Measurements from ENCODE around the gene GDE1. TPM values are rescaled to one million over a fixed set of nuclear protein-coding genes. Genes with fewer than 3 reads are reported as not detected.

GDE1 gene
- total RNA-seq, 1 experiment from 2014 or later = 48.6 TPM

GRCh38 chr16:19481769-19482168, 40.1 kb downstream of the GDE1 start:
- no peak overlapping the region for H2BK15ac ChIP-seq (ENCODE audit: low read depth, low read length)
- H2BK20ac ChIP-seq (ENCODE audit: low read depth, low read length, poor library complexity, severe bottlenecking) = no peak overlapping the region
- no peaks in the 10 kb centered on the region for H3K79me1 ChIP-seq (ENCODE audit: insufficient read depth, low read depth, low read length, poor library complexity, severe bottlenecking)
- no peak overlapping the region for H3K9ac ChIP-seq (ENCODE audit: extremely low read depth, insufficient read length, low read length)
- no peak overlapping the region for H2AK5ac ChIP-seq (ENCODE audit: insufficient read length, low read length)
- no peak overlapping the region for H3K18ac ChIP-seq (ENCODE audit: insufficient read length, low read depth, low read length)
- Mint-ChIP-seq H3K36me3 (ENCODE audit: insufficient read depth in 1 of 3, low read depth in 3 of 3) (peaks cover 0 to 13% (median 10%) of the 10 kb centered on the region in 3 experiments), H3K27ac (no peak overlapping the region), H3K27me3 (ENCODE audit: low read depth) (peaks cover 3% of the 10 kb centered on the region; the same call in 1 of the 2 replicates), H3K4me1 (peaks cover 12 to 17% of the 10 kb centered on the region in 2 experiments), H3K4me3 (no peak overlapping the region), H3K9me3 (peaks cover 4 to 9% of the 10 kb centered on the region in 2 experiments; a peak in 3 of 5 replicates)
- H3K4ac ChIP-seq (ENCODE audit: low read depth, low read length) = no peak overlapping the region
- H3K4me1 ChIP-seq (ENCODE audit: insufficient read depth, low read length) = no peaks in the 10 kb centered on the region
- H4K91ac ChIP-seq (ENCODE audit: insufficient read length, low read depth, low read length) = no peak overlapping the region
- no peak overlapping the region for H3K56ac ChIP-seq (ENCODE audit: insufficient read length, low read depth, low read length)
- no peak for DNase-seq
- no peak overlapping the region for H3K27ac ChIP-seq (ENCODE audit: insufficient read length, low read depth, low read length)
- H2BK5ac ChIP-seq (ENCODE audit: insufficient read length, low read length) = no peak overlapping the region
- H3K23me2 ChIP-seq (ENCODE audit: insufficient read length, low read depth, low read length, poor library complexity, severe bottlenecking) = no peaks in the 10 kb centered on the region
- H3K79me2 ChIP-seq (ENCODE audit: insufficient read depth, low read length) = no peaks in the 10 kb centered on the region
- no peak overlapping the region for H2BK12ac ChIP-seq (ENCODE audit: insufficient read length, low read depth, low read length)
- no peak overlapping the region for H2BK120ac ChIP-seq (ENCODE audit: low read depth, low read length, poor library complexity, severe bottlenecking)
- H2AFZ ChIP-seq (ENCODE audit: low read length) = no peak overlapping the region
- no peaks in the 10 kb centered on the region for H3K9me3 ChIP-seq (ENCODE audit: control insufficient read depth, low read depth, low read length)
- no peak overlapping the region for H4K5ac ChIP-seq (ENCODE audit: insufficient read length, low read depth, low read length)
- WGBS (ENCODE audit: extremely low coverage, insufficient read length, low lambda C conversion rate) = no CpG with 5 or more reads among the region's 5 CpGs
- no peak for TF ChIP-seq CTCF (conservative IDR thresholded peaks at IDR 0.05)
- no peak overlapping the region for H4K8ac ChIP-seq (replicated peaks; ENCODE audit: insufficient read length, low read depth, low read length)
- no peak overlapping the region for H3K23ac ChIP-seq (ENCODE audit: insufficient read length, low read depth, low read length)
- H3K27me3 ChIP-seq (ENCODE audit: insufficient read depth, low read length) = no peaks in the 10 kb centered on the region
- no peak overlapping the region for H3K4me2 ChIP-seq (ENCODE audit: insufficient read depth, insufficient read length, low read length)
- H4K20me1 ChIP-seq (ENCODE audit: control insufficient read depth, insufficient read depth, insufficient read length) = no peaks in the 10 kb centered on the region
- H3K14ac ChIP-seq (ENCODE audit: insufficient read depth, low read length) = no peak overlapping the region
- no peak overlapping the region for H3T11ph ChIP-seq (ENCODE audit: low read length)
